Neural crest cell (in vitro differentiated cells): ENCODE results near the gene TNIK. TPM values are rescaled to one million over a fixed set of nuclear protein-coding genes. Genes with fewer than 3 reads are reported as not detected.

ENCODE experiments used
- DNase-seq: peaks from one replicate; pipeline ENCODE4 v3.0.0; 2021; ENCODE audit warnings: low read depth, mixed read lengths, low spot score
- H3K27ac Mint-ChIP-seq: one replicate; pipeline ENCODE4 v1.8.0; 2021; ENCODE audit warnings: mild to moderate bottlenecking, mixed read lengths; ENCODE audit not compliant: unreplicated experiment
- H3K27me3 Mint-ChIP-seq: 2 replicates; pipeline ENCODE4 v1.8.0; 2021; ENCODE audit warnings: low read depth, mild to moderate bottlenecking, mixed read lengths
- H3K36me3 Mint-ChIP-seq: 2 replicates; pipeline ENCODE4 v1.8.0; 2021; ENCODE audit warnings: low read depth, mild to moderate bottlenecking, mixed read lengths
- H3K4me1 Mint-ChIP-seq: 2 replicates; pipeline ENCODE4 v1.8.0; 2021; ENCODE audit warnings: mixed read lengths
- H3K4me3 Mint-ChIP-seq: one replicate; pipeline ENCODE4 v1.8.0; 2021; ENCODE audit warnings: mild to moderate bottlenecking, mixed read lengths
- H3K9me3 Mint-ChIP-seq: 2 replicates; pipeline ENCODE4 v1.8.0; 2021; ENCODE audit warnings: mixed read lengths
- total RNA-seq: library from RNA; stranded (reverse); gene quantifications from 2 replicates; pipeline ENCODE4 v1.2.1, GENCODE V29; 2021
- TF ChIP-seq, protein P1 (sequence below): fragments of 200-600 bp; sonication (generic); conservative IDR thresholded peaks from 2 replicates; pipeline ENCODE4 v1.5.0; 2021; ENCODE audit warnings: antibody characterized with exemption, mild to moderate bottlenecking

Gene TNIK
- total RNA-seq, 1 donor from 2014 or later = 32.3 TPM

DNA sequence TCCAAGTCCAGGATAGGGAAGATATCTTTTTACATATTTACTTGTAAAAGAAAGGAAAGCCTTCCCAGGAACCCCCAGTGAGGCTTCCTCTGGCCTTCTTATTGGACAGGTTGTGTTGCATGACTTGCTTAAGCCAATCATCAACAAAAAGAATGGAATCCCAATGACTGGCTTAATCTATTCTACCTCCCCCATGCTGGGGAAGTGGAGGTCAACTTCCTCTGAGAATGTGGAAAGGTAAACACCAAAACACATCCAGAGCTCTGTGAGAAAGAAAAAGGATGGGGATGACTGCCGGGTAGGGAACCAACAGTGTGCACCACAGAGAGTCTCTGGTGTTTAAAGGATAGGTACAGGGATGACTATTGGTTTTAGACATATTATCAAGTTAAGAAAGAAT is 25.1 kb downstream of the TNIK start:
- Mint-ChIP-seq H3K27ac (no peak overlapping the region), H3K36me3 (no peaks in the 10 kb centered on the region), H3K4me1 (peaks cover 9% of the 10 kb centered on the region), H3K4me3 (no peak overlapping the region), H3K9me3 (no peaks in the 10 kb centered on the region), H3K27me3 (no peaks in the 10 kb centered on the region)
- DNase-seq = no peak
- TF ChIP-seq, protein P1, sequence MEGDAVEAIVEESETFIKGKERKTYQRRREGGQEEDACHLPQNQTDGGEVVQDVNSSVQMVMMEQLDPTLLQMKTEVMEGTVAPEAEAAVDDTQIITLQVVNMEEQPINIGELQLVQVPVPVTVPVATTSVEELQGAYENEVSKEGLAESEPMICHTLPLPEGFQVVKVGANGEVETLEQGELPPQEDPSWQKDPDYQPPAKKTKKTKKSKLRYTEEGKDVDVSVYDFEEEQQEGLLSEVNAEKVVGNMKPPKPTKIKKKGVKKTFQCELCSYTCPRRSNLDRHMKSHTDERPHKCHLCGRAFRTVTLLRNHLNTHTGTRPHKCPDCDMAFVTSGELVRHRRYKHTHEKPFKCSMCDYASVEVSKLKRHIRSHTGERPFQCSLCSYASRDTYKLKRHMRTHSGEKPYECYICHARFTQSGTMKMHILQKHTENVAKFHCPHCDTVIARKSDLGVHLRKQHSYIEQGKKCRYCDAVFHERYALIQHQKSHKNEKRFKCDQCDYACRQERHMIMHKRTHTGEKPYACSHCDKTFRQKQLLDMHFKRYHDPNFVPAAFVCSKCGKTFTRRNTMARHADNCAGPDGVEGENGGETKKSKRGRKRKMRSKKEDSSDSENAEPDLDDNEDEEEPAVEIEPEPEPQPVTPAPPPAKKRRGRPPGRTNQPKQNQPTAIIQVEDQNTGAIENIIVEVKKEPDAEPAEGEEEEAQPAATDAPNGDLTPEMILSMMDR = no peak

DNA sequence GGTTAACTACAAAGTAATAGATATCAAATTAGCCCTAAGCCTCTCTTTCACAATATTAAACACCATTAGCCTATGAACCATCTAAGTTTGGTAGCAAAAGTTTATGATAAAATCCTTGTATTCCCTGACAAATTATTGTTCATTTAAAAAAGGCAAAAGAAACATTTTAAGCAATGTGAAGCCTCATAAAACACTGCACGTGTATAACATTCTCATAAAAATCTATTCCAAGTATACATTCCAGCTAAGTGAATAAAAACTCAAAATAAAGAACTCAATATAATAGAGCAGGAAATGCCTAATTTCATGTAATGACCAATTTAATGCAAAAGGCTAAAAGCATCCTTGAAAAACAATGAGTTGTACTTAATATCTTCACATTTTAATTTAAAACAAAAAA is 27.7 kb downstream of the TNIK start:
- Mint-ChIP-seq H3K4me3 (no peak overlapping the region), H3K36me3 (no peaks in the 10 kb centered on the region), H3K27me3 (no peaks in the 10 kb centered on the region), H3K27ac (no peak overlapping the region), H3K4me1 (peaks cover 9% of the 10 kb centered on the region), H3K9me3 (no peaks in the 10 kb centered on the region)
- no peak for DNase-seq
- TF ChIP-seq, protein P1 = no peak

DNA sequence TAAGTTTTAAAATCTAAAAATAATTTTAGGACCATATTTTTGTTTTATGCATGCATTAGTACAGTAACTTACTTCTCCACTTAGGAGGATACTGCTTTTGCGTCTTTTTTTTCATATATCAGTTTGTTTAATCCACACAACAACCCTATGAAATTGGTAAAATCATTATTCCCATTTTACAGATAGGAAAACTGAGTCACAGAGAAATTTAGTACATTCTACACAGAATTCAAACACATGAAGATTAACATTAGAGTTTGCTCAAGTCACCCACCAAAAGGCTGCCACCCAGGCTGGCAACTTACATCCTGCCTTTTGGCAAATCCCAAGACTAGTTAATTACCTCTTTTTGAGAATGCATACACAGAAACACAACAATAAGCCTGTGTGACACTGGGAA is 28.7 kb downstream of the TNIK start:
- TF ChIP-seq, protein P1 = no peak
- no peaks in the 10 kb centered on the region for H3K27me3 Mint-ChIP-seq

DNA sequence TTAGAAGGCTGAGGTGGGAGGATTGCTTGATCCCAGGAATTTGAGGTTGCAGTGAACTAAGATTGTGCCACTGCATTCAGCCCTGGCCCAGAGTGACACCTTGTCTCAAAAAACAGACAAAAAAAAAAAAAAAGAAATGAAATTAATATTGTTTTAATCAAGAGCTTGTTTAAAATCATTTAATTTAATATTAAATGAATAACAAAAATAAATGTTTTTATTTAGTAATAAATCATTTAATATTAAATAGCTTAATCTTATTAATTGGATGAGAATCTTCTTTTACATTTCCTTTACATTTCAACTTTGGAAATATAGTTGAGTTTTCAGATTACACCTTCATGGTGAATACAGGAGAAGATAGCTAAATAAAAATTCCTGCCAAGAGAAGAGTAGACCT is 29.7 kb downstream of the TNIK start:
- peaks cover 9% of the 10 kb centered on the region for H3K4me1 Mint-ChIP-seq
- no peaks in the 10 kb centered on the region for H3K36me3 Mint-ChIP-seq
- H3K27me3 Mint-ChIP-seq = no peaks in the 10 kb centered on the region
- H3K27ac Mint-ChIP-seq = no peak overlapping the region
- no peaks in the 10 kb centered on the region for H3K9me3 Mint-ChIP-seq
- no peak overlapping the region for H3K4me3 Mint-ChIP-seq
- no peak for DNase-seq
- TF ChIP-seq, protein P1 = no peak

More for the DNA sequence above, 28.7 kb downstream of the TNIK start:
- H3K9me3 Mint-ChIP-seq = no peaks in the 10 kb centered on the region
- no peak for DNase-seq
- no peak overlapping the region for H3K4me3 Mint-ChIP-seq
- peaks cover 9% of the 10 kb centered on the region for H3K4me1 Mint-ChIP-seq
- H3K36me3 Mint-ChIP-seq = no peaks in the 10 kb centered on the region
- no peak overlapping the region for H3K27ac Mint-ChIP-seq

DNA sequence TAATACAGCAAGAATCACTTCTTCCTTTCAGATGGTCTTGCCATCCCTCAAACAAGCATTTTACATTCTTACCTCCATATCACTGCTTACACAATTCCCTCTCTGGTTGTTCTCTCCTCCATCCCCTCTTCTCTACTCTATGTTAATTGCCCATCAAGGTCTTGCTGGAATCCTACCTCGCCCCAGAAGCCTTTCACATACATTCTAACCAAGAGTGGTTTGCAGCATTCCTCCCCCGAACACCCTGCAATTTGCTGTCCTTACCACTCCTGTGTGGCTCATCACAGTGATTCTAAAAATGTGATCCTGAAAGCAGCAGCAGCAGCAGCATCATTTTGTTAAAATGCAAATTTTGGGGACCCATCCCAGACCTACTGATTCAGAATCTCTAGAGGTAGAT is 30.6 kb downstream of the TNIK start:
- H3K4me3 Mint-ChIP-seq = no peak overlapping the region
- TF ChIP-seq, protein P1 = no peak
- no peak for DNase-seq
- no peaks in the 10 kb centered on the region for H3K27me3 Mint-ChIP-seq
- no peaks in the 10 kb centered on the region for H3K9me3 Mint-ChIP-seq
- no peaks in the 10 kb centered on the region for H3K36me3 Mint-ChIP-seq
- peaks cover 9% of the 10 kb centered on the region for H3K4me1 Mint-ChIP-seq
- H3K27ac Mint-ChIP-seq = no peak overlapping the region

DNA sequence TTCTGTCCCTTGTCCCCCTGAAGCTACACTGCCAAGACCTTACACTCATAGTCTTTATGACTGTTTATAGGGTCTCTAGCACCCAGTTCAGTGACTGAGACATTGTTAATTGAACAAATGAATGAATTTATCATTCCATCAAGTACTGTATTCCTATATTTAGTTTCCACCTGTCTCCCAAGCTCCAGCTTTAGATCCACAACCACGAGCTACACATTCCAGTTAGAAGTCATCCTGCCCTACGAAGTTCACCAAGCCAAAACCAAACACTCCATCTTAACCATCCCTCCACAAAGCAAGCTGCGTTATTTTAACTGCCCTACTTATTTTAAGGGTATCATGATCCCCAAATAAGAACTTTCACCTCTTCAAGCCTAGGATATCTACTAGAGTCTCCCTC is 31.3 kb downstream of the TNIK start:
- H3K9me3 Mint-ChIP-seq = no peaks in the 10 kb centered on the region
- no peak for DNase-seq
- TF ChIP-seq, protein P1 = no peak
- H3K27ac Mint-ChIP-seq = no peak overlapping the region
- no peak overlapping the region for H3K4me3 Mint-ChIP-seq
- no peaks in the 10 kb centered on the region for H3K27me3 Mint-ChIP-seq
- peaks cover 3% of the 10 kb centered on the region for H3K36me3 Mint-ChIP-seq
- H3K4me1 Mint-ChIP-seq = peaks cover 9% of the 10 kb centered on the region
